Omental fat pad (tissue), 4 donors: ENCODE data around the gene MAFG. TPM values are rescaled to one million over a fixed set of nuclear protein-coding genes. Genes with fewer than 3 reads are reported as not detected.

Experiments
- ATAC-seq: fragments of 150-250 bp; one replicate; pipeline ENCODE4 v1.9.1; 2016; ENCODE audit warnings: mild to moderate bottlenecking, moderate library complexity; ENCODE audit not compliant: low FRiP score
- DNase-seq: peaks from one replicate; pipeline ENCODE4 v3.0.0-alpha.2; 2019; ENCODE audit warnings: low spot score
- total RNA-seq, 4 donors: library from RNA; depleted of rRNA; stranded (reverse); fragments of >200 nt; gene quantifications; one replicate each; pipeline ENCODE4 v1.1.0, GENCODE V29; 2016
- TF ChIP-seq, protein P1 (sequence below), 3 donors: fragments of 450-650 bp; IDR thresholded peaks; one replicate each; pipeline ENCODE4 v1.5.1; 2016 to 2017; ENCODE audit warnings: antibody characterized with exemption in 3 of 3, mild to moderate bottlenecking in 3 of 3, moderate library complexity in 2 of 3

Gene MAFG
- total RNA-seq, 4 donors from 2014 or later, result 22.2 to 31.5 (median 25.6) TPM

DNA sequence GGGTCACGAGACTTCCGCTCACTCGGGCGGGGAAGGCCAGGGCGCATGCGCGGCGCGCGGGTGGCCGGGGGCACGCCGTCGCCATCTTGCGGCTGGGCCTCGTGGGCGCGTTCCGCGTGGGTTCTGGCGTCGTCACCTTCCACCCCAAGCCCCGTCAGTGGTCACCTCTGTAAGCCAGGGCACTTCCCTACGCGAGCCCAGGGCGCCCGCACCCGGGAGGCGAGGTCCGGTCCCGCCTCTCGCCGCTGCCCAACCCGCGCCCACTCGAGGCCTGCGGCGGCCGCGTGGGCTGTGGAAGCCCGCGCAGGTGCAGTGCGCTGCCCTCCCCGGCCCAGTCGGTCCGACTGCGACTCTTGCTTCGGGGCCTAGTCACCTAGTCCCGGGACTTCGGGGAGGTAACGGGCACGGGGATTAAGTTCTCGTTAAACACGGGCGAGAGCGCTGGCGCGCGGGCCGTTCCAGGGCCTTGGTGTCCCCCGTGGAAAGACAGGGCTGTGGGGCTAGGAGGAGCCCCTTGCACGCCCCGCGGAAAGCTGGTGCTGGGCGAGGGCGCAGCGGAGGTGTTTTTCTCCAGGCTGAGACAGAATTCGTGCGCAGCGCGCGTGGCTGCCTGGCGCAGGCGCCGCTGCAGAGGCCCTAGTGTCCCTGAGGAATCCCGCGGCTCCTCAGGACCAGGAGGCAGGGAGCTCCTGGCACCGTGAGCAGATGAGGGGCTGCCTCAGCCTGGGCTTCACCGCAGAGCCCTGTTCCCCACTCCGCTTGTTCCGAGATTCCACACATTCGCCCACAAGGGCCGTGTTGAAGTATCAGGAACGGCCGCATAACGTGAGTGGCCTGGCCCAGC lies 55.9 kb downstream of the MAFG start:
- DNase-seq, result peak; percentile 86
- peak; percentile 20 for ATAC-seq
- TF ChIP-seq, protein P1, sequence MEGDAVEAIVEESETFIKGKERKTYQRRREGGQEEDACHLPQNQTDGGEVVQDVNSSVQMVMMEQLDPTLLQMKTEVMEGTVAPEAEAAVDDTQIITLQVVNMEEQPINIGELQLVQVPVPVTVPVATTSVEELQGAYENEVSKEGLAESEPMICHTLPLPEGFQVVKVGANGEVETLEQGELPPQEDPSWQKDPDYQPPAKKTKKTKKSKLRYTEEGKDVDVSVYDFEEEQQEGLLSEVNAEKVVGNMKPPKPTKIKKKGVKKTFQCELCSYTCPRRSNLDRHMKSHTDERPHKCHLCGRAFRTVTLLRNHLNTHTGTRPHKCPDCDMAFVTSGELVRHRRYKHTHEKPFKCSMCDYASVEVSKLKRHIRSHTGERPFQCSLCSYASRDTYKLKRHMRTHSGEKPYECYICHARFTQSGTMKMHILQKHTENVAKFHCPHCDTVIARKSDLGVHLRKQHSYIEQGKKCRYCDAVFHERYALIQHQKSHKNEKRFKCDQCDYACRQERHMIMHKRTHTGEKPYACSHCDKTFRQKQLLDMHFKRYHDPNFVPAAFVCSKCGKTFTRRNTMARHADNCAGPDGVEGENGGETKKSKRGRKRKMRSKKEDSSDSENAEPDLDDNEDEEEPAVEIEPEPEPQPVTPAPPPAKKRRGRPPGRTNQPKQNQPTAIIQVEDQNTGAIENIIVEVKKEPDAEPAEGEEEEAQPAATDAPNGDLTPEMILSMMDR (IDR thresholded peaks at IDR 0.05), result no peak

DNA sequence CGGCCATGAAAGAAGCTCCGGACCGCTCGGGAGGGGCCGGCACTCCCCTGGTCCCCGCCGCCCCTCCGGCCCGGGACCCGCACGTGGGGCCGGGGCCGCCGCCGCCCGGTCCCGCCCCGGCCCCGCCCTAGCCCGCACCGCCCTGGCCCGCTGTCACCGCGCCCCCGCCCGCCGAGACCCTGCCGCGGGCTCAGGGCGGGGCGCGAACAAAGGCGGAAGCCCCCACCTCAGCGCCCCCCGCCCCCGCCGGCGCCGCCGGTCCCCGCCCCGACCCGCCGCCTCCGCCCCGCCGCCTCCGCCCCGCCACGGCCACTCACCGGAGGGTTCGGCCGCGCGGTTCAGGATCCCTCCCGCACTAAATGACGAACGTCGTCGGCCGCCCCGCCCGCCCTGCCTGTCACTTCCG lies 56.6 kb downstream of the MAFG start, which contains the start of gene ARHGDIA:
TSS of gene ARHGDIA (minus strand) at position 357 of the 406 bp plus-strand sequence. CDS start 1,407 bp downstream, outside the sequence.
- DNase-seq (no peak), ATAC-seq (peak; percentile 53)
- TF ChIP-seq, protein P1 (IDR thresholded peaks at IDR 0.05), result no peak

DNA sequence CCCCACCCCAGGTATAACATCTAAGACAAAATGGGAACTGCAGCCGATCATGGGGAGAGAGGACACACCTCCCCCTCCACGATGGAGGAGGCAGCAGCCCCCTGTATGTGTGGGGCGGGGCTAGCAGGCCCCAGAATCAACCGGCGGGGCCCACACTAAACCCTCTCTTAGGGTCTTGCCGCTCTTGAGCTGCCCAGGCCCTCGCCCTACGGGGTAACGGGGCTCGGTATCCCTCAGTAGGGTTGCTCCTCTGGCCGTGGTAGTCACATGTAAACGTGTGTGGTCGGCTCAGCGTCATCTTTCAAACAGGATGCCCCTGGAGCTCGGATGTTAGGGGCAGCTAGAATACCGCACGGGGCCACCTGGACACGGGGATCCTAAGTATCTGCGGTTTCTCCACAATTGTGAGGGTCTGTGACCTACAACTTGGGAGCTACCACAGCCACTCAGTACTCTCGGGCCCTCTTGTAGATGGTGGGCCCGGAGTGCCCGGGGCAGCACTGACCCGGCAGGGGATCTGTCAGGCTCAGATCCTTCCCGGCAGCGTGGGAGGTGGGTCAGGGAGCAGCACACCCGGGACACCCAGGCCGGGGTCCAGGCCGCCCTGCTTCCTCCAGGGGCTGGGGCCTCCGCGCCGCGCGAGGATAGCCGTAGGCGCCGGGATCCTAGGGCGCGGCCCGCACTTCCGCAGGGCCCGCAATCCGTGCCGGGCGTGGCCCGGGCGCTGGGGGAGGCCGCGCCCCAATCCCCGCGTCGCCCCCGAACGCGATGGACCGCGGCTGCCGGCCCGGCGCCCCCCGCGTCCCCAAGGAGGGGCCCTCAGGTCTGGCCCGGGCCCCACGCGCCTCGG lies 57.2 kb downstream of the MAFG start:
- no peak for ATAC-seq
- TF ChIP-seq, protein P1 (IDR thresholded peaks at IDR 0.05), result no peak

DNA sequence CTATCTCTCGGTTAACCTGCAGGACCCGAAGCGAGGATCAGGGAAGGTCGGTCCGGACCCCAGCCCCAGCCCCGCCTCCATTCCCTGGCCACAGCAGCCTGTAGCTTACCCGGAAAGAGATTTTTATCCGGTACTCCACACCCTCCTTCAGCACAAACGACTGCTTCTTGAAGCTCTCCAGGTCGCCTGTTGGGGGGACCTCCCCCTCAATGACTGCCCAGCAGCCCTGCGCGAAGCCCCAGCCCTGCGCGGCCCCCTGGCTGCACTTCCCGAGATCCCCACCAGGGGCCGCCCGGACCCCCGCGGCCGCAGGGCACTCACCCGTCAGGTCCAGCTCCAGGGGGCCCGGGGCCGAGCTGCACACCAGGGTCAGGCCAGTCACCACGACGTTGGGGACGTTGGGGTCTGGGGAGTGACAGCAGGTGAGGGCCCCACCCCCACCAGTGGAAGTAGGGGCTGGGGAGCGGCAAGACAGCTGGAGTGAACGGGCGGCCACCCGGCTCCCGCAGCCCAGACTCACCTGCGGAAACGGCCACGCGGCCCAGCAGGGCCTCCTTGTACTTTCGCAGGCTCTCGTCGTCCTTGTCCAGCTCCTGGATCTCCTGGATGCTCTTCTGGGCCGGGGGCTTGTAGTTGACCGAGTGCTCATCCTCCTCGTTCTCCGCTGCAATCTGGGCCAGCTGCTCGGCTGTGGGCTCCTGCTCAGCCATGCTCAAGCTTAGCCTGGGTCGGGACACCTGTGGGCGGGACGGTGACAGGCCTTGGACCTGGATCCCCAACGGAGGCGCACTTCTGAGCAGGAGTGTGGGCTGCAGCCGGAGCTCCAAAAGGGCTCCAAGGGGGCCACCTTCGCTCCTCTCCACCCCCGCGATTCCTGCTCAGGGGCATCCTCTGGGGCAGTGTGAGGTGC lies 58.1 kb downstream of the MAFG start:
- ATAC-seq (no peak), DNase-seq (no peak)
- TF ChIP-seq, protein P1 (IDR thresholded peaks at IDR 0.05), result peak in 2 of 3 donors; percentile 66 to 88

More for the DNA sequence above, 57.2 kb downstream of the MAFG start:
- peak; percentile 42 for DNase-seq

DNA sequence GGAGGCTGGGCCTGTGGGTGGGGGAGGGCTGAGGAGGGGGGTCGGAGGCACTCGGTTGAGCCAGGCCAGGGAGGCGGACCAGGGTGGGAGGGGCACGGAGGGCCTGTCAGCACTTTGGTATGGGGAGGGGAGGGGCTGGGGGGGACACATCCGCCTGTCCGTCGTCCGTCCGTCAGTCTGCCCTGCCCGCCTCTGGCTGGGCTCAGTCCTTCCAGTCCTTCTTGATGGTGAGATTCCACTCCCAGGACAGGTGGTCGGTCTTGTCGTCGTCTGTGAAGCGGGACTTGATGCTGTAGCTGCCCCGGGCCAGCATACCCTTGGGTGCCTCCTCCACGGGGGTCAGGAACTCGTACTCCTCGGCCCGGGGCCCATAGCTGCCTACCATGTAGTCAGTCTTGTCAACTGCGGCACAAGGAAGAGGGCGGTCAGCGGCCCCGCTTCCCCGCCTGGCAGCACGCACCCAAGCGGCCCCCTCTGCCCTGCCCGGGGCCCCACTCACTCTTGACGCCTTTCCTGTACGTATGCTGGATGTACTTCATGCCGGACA lies 58.8 kb downstream of the MAFG start:
- TF ChIP-seq, protein P1 (IDR thresholded peaks at IDR 0.05), result no peak
- no peak for DNase-seq
- peak; percentile 15 for ATAC-seq

Other genes starting within 250 kb of the MAFG start
- gene ARL16, start 243.9 kb downstream of the MAFG start, total RNA-seq, result 10 to 100 TPM; 18.8 to 28.8 (median 26.9) TPM
- gene HGS, start 243.7 kb downstream of the MAFG start, total RNA-seq, result 100 to 1,000 TPM in 1 of 4 donors, 10 to 100 TPM in 3; 54.0 to 117 (median 66.9) TPM
- 10 to 100 TPM; 31.4 to 55.8 (median 49.2) TPM for gene MRPL12, start 224.4 kb downstream of the MAFG start, total RNA-seq
- gene SLC25A10, start 215.5 kb downstream of the MAFG start, total RNA-seq, result 10 to 100 TPM; 11.4 to 22.4 (median 14.0) TPM
- gene GCGR, start 123.6 kb downstream of the MAFG start, total RNA-seq, result not detected
- gene MCRIP1, start 94.4 kb downstream of the MAFG start, total RNA-seq, result 10 to 100 TPM; 49.6 to 78.5 (median 57.2) TPM
- under 1 TPM in 1 of 4 donors, not detected in 3; 0.65 TPM for gene PPP1R27, start 92.7 kb downstream of the MAFG start, total RNA-seq
- 100 to 1,000 TPM; 366 to 725 (median 608) TPM for gene P4HB, start 67.2 kb downstream of the MAFG start, total RNA-seq
- gene ARHGDIA, start 56.4 kb downstream of the MAFG start, total RNA-seq, result 100 to 1,000 TPM; 125 to 250 (median 161) TPM
- 10 to 100 TPM; 31.5 to 80.7 (median 41.6) TPM for gene ALYREF, start 36.1 kb downstream of the MAFG start, total RNA-seq
- gene ANAPC11, start 36.0 kb downstream of the MAFG start, total RNA-seq, result 100 to 1,000 TPM in 3 of 4 donors, 10 to 100 TPM in 1; 82.3 to 152 (median 114) TPM
- 1 to 10 TPM in 1 of 4 donors, not detected in 3; 1.4 TPM for gene NPB, start 25.5 kb downstream of the MAFG start, total RNA-seq
- 10 to 100 TPM; 36.5 to 64.7 (median 45.5) TPM for gene PCYT2, start 16.3 kb downstream of the MAFG start, total RNA-seq
- gene SIRT7, start 9.6 kb downstream of the MAFG start, total RNA-seq, result 10 to 100 TPM; 15.4 to 25.7 (median 20.2) TPM
- gene PYCR1, start 9.6 kb upstream of the MAFG start, total RNA-seq, result 10 to 100 TPM in 2 of 4 donors, 1 to 10 TPM in 2; 4.8 to 13.9 (median 10.8) TPM
- gene MYADML2, start 19.5 kb upstream of the MAFG start, total RNA-seq, result not detected
- not detected for gene NOTUM, start 33.5 kb upstream of the MAFG start, total RNA-seq
- gene ASPSCR1, start 49.9 kb upstream of the MAFG start, total RNA-seq, result 10 to 100 TPM; 12.6 to 24.3 (median 15.1) TPM
- gene CENPX, start 95.1 kb upstream of the MAFG start, total RNA-seq, result 10 to 100 TPM; 41.1 to 77.2 (median 59.8) TPM
- 10 to 100 TPM in 1 of 4 donors, 1 to 10 TPM in 3; 4.7 to 12.3 (median 5.6) TPM for gene LRRC45, start 95.6 kb upstream of the MAFG start, total RNA-seq
- 10 to 100 TPM in 3 of 4 donors, 1 to 10 TPM in 1; 7.9 to 25.1 (median 12.0) TPM for gene RAC3, start 103.9 kb upstream of the MAFG start, total RNA-seq
- gene DCXR, start 110.0 kb upstream of the MAFG start, total RNA-seq, result 100 to 1,000 TPM; 190 to 327 (median 225) TPM
- 10 to 100 TPM; 20.2 to 51.3 (median 32.0) TPM for gene RFNG, start 124.1 kb upstream of the MAFG start, total RNA-seq
- 10 to 100 TPM; 67.3 to 86.8 (median 81.4) TPM for gene GPS1, start 124.2 kb upstream of the MAFG start, total RNA-seq
- gene DUS1L, start 138.1 kb upstream of the MAFG start, total RNA-seq, result 10 to 100 TPM; 58.1 to 90.3 (median 85.7) TPM
- gene FASN, start 170.5 kb upstream of the MAFG start, total RNA-seq, result 1,000 to 10,000 TPM in 1 of 4 donors, 100 to 1,000 TPM in 3; 313 to 1,522 (median 467) TPM